Stomach (tissue), 9 donors: Measurements from ENCODE around the gene LVRN. TPM values are rescaled to one million over a fixed set of nuclear protein-coding genes. Genes with fewer than 3 reads are reported as not detected.

Source experiments
- DNase-seq, 2 donors: peaks; one replicate each; pipeline versions ENCODE4 v3.0.0 to v3.0.0-alpha.2; 2013 to 2019
- H3K27ac ChIP-seq, 5 donors: fragments of 200-600 bp in 4 of 5; sonication (generic) in 4 of 5; one replicate each; pipeline ENCODE4 v1.5.1; 2013 to 2019; ENCODE audit warnings: mild to moderate bottlenecking in 1 of 5, moderate library complexity in 1 of 5
- H3K27me3 ChIP-seq, 3 donors: fragments of 200-600 bp; sonication (generic); one replicate each; pipeline ENCODE4 v1.5.1; 2017 to 2019; ENCODE audit warnings: mixed run types in 1 of 3
- H3K36me3 ChIP-seq, 4 donors: fragments of 200-600 bp; sonication (generic); 1 replicate in 3 of 4; 2 replicates in 1 of 4; pipeline ENCODE4 v1.5.1; 2016 to 2019
- H3K4me1 ChIP-seq, 4 donors: fragments of 200-600 bp; sonication (generic); one replicate each; pipeline ENCODE4 v1.5.1; 2016 to 2019
- H3K4me3 ChIP-seq, 4 donors: fragments of 200-600 bp; sonication (generic) in 3 of 4; one replicate each; pipeline ENCODE4 v1.5.1; 2016 to 2019; ENCODE audit warnings: mild to moderate bottlenecking in 1 of 4
- H3K9me3 ChIP-seq, 4 donors: fragments of 200-600 bp; sonication (generic); one replicate each; pipeline ENCODE4 v1.5.1; 2016 to 2019
- CTCF ChIP-seq, 7 experiments: fragments of 450-650 bp in 4 of 7; fragments of 200-600 bp in 3 of 7; sonication (generic) in 3 of 7; IDR thresholded peaks; one replicate each; pipeline ENCODE4 v1.5.1; 2016 to 2019; ENCODE audit warnings: antibody characterized with exemption in 7 of 7, control low read depth in 2 of 7, mild to moderate bottlenecking in 1 of 7
- EP300 ChIP-seq: sonication (generic); formaldehyde crosslinking; IDR thresholded peaks from one replicate; pipeline ENCODE4 v1.6.1; 2017; ENCODE audit warnings: antibody characterized with exemption
- POLR2A ChIP-seq, 4 donors: fragments of 450-650 bp; IDR thresholded peaks; one replicate each; pipeline ENCODE4 v1.6.1; 2016; ENCODE audit warnings: antibody characterized with exemption in 4 of 4, control low read depth in 2 of 4, mild to moderate bottlenecking in 1 of 4, moderate library complexity in 1 of 4
- POLR2AphosphoS5 ChIP-seq, 3 donors: sonication (generic); formaldehyde crosslinking; IDR thresholded peaks; one replicate each; pipeline ENCODE4 v1.6.1; 2016; ENCODE audit warnings: antibody characterized with exemption in 3 of 3
- WGBS, 5 donors: extraction: QIAGEN DNeasy Blood & Tissue Kit in 3 of 5; methylation state at CpG; one replicate each; pipeline versions ENCODE4 v1.1.5 to v1.1.7; 2013 to 2018; 5-methylcytosine and 5-hydroxymethylcytosine counted together
- intact Hi-C: fragments of 100-400 bp; cut with DNase I; formaldehyde crosslinking; loops from one replicate; pipeline ENCODE4 v1.15.1; 2023; ENCODE audit warnings: low total_unique reads
- polyA plus RNA-seq, 3 donors: library from polyadenylated mRNA; stranded (reverse); fragments of 200-250 nt; gene quantifications; one replicate each; pipeline ENCODE4 v1.2.3, GENCODE V29; 2013
- total RNA-seq, 5 donors: library from RNA; depleted of rRNA; stranded (reverse); fragments of >200 nt; gene quantifications; one replicate each; pipeline versions ENCODE4 v1.1.0 to v1.2.3, GENCODE V29; 2014 to 2016
- donor health status: healthy with polysubstance abuse.
- donor health status: Bipolar disorder and iron deficiency.
- donor health status: healthy.

LVRN gene
- total and polyA plus RNA-seq, 8 donors, result 0.06 to 1.3 (median 0.35) TPM; not detected in 4

- Histone ChIP-seq H3K9me3 (no peaks in the 10 kb centered on the region), H3K27me3 (no peaks in the 10 kb centered on the region), H3K4me1 (no peaks in the 10 kb centered on the region), H3K4me3 (no peak overlapping the region), H3K36me3 (no peaks in the 10 kb centered on the region), H3K27ac (no peak overlapping the region)
- no peak for DNase-seq
- WGBS, 5 donors, result 74 to 89% (median 86%) methylated on average over 3 of the region's 3 CpGs
- TF ChIP-seq EP300 (no peak), POLR2A (IDR thresholded peaks at IDR 0.05) (no peak), POLR2AphosphoS5 (IDR thresholded peaks at IDR 0.05) (no peak)
- intact Hi-C loops, result no loop called here
Observed at GRCh38 chr5:116046261-116046660, 84.0 kb downstream of the LVRN start.

GRCh38 chr5:116046823-116047222, 84.5 kb downstream of the LVRN start:
- intact Hi-C loops, result no loop called here
- H3K4me3 ChIP-seq, result no peak overlapping the region
- DNase-seq, result no peak

GRCh38 chr5:116058346-116058936, 96.2 kb downstream of the LVRN start:
- TF ChIP-seq POLR2AphosphoS5 (IDR thresholded peaks at IDR 0.05) (no peak), POLR2A (IDR thresholded peaks at IDR 0.05) (no peak), EP300 (no peak), CTCF (IDR thresholded peaks at IDR 0.05) (no peak)
- Histone ChIP-seq H3K4me1 (no peaks in the 10 kb centered on the region), H3K27me3 (peaks cover 0 to 8% (median 0%) of the 10 kb centered on the region in 3 donors), H3K9me3 (no peaks in the 10 kb centered on the region), H3K36me3 (no peaks in the 10 kb centered on the region), H3K4me3 (no peak overlapping the region), H3K27ac (no peak overlapping the region)
- intact Hi-C loops, result no loop called here
- no peak for DNase-seq
- WGBS, 5 donors, result 81 to 88% (median 82%) methylated on average over 13 of the region's 13 CpGs

More at GRCh38 chr5:116046823-116047222, 84.5 kb downstream of the LVRN start:
- Histone ChIP-seq H3K36me3 (no peaks in the 10 kb centered on the region), H3K4me1 (no peaks in the 10 kb centered on the region), H3K27me3 (no peaks in the 10 kb centered on the region), H3K27ac (no peak overlapping the region), H3K9me3 (no peaks in the 10 kb centered on the region)
- TF ChIP-seq EP300, result no peak
- TF ChIP-seq POLR2AphosphoS5 (IDR thresholded peaks at IDR 0.05), result no peak
- no peak for TF ChIP-seq CTCF (IDR thresholded peaks at IDR 0.05)
- no peak for TF ChIP-seq POLR2A (IDR thresholded peaks at IDR 0.05)
- WGBS, 5 donors, result 78 to 87% (median 82%) methylated on average over 2 of the region's 2 CpGs

GRCh38 chr5:116062352-116062751, 100.1 kb downstream of the LVRN start:
- intact Hi-C loops, result loop anchor here (10.0 kb wide), 1 partner anchor 418 kb away; no protein-coding TSS in a partner anchor
- DNase-seq, result no peak
- Histone ChIP-seq H3K36me3 (no peaks in the 10 kb centered on the region), H3K27me3 (peaks cover 0 to 23% (median 0%) of the 10 kb centered on the region in 3 donors), H3K4me3 (no peak overlapping the region), H3K27ac (no peak overlapping the region), H3K9me3 (no peaks in the 10 kb centered on the region), H3K4me1 (no peaks in the 10 kb centered on the region)
- 52 to 67% (median 57%) methylated on average over 2 of the region's 2 CpGs for WGBS, 5 donors
- TF ChIP-seq POLR2AphosphoS5 (IDR thresholded peaks at IDR 0.05), result no peak
- no peak for TF ChIP-seq EP300
- TF ChIP-seq CTCF (IDR thresholded peaks at IDR 0.05), result no peak
- no peak for TF ChIP-seq POLR2A (IDR thresholded peaks at IDR 0.05)

GRCh38 chr5:116063950-116064349, 101.7 kb downstream of the LVRN start:
- no peaks in the 10 kb centered on the region for H3K4me1 ChIP-seq
- no peak for TF ChIP-seq POLR2AphosphoS5 (IDR thresholded peaks at IDR 0.05)
- TF ChIP-seq POLR2A (IDR thresholded peaks at IDR 0.05), result no peak
- no peak for TF ChIP-seq EP300
- no peak for TF ChIP-seq CTCF (IDR thresholded peaks at IDR 0.05)
- DNase-seq, result no peak
- 83 to 90% (median 84%) methylated on average over 3 of the region's 3 CpGs for WGBS, 5 donors
- H3K9me3 ChIP-seq, result no peaks in the 10 kb centered on the region
- no peak overlapping the region for H3K4me3 ChIP-seq
- no peak overlapping the region for H3K27ac ChIP-seq
- peaks cover 0 to 29% (median 0%) of the 10 kb centered on the region in 3 donors for H3K27me3 ChIP-seq
- intact Hi-C loops, result loop anchor here (10.0 kb wide), 1 partner anchor 419 kb away; no protein-coding TSS in a partner anchor
- no peaks in the 10 kb centered on the region for H3K36me3 ChIP-seq
